Right lobe of liver (tissue), 4 donors: ENCODE data around the gene TMEM225B.

Experiments used
- POLR2A ChIP-seq: fragments of 450-650 bp; IDR thresholded peaks from one replicate; pipeline ENCODE4 v1.6.1; 2017; ENCODE audit warnings: antibody characterized with exemption, mild to moderate bottlenecking
- TF ChIP-seq, protein P1 (sequence below), 4 donors: fragments of 200-600 bp in 3 of 4; fragments of 450-650 bp in 1 of 4; IDR thresholded peaks; one replicate each; pipeline versions ENCODE4 v1.5.1 to v1.8.0; 2016 to 2022; ENCODE audit warnings: antibody characterized with exemption in 4 of 4, mild to moderate bottlenecking in 2 of 4
- donor health status: DM: no; HTN: no; CAD: no.
- donor health status: DM: no; HTN: no; CAD: no.
- donor health status: DM: no; HTN: yes; CAD: no.

DNA sequence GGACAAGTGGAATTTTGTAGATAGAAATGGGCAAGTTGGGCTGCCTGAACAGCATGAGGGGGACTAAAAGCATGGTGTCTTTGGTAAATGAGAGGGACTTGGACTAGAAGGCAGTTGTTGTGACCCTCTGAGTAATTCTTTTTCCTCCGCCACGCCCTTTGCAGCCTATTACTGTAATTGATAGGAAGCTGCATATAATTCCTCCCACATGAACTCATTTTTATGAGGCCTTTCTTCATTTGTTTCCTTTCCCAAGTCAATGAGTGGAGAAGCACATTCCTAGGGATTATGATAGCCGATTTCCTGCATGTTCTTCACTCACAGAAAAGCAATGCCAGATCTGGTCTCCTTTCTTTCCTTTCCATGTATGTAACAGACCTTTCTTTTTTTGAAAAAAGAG is 46.4 kb downstream of the TMEM225B start:
- TF ChIP-seq, protein P1, sequence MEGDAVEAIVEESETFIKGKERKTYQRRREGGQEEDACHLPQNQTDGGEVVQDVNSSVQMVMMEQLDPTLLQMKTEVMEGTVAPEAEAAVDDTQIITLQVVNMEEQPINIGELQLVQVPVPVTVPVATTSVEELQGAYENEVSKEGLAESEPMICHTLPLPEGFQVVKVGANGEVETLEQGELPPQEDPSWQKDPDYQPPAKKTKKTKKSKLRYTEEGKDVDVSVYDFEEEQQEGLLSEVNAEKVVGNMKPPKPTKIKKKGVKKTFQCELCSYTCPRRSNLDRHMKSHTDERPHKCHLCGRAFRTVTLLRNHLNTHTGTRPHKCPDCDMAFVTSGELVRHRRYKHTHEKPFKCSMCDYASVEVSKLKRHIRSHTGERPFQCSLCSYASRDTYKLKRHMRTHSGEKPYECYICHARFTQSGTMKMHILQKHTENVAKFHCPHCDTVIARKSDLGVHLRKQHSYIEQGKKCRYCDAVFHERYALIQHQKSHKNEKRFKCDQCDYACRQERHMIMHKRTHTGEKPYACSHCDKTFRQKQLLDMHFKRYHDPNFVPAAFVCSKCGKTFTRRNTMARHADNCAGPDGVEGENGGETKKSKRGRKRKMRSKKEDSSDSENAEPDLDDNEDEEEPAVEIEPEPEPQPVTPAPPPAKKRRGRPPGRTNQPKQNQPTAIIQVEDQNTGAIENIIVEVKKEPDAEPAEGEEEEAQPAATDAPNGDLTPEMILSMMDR (IDR thresholded peaks at IDR 0.05), result no peak
- TF ChIP-seq POLR2A, result no peak
